HG03558 (cell line): ENCODE results near the gene RTP2.

Source experiments
- ATAC-seq: cut with Tn5 transposase; IDR thresholded peaks from one replicate; pipeline ENCODE4 v1.9.1; 2021; ENCODE audit warnings: moderate number of reproducible peaks; ENCODE audit not compliant: unreplicated experiment; ENCODE audit errors: extremely low read depth

The RTP2 gene

DNA sequence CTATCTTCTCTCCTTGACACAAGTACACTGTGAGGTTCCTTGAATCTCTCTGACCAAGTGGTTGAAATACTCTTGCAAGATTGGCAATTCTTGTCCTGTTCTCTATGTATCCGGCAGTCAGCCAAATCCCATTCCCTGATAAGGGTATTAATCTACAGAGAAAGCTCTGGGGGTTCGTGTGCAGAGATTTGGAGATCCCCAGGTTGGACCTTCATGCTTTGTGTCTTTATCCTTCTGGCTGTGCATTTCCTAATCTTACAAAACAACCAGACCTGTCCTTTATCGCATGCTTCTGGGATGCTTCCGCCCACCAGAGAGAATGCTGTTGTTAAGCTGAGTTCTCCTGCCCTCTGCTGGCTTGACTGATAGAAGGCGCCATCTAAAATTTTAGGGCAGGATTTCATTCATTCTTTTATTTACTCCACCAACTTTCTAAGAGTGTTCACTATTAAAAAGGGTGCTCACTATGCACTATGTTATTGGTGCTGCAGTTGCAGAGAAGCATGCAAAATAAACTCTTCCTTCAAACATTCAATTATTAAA lies 23.6 kb downstream of the RTP2 start:
- no peak for ATAC-seq

DNA sequence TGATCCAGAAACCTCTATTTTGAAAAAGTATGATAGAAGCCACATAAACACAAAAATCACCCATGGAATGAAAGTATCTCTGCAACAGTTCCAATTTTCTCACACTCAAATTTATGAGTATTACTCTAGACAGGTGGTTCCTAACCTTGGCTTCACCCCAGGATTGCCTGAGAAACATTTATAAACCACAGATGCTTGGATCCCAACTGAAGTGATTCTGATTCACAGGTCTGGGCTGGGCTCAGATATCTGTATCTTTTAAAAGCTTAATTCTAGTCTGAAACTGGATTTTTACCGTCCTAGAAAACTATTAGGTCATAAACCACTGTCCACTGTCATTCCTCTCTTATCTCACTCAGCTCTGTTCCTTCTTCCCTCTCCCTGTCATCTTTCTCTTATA lies 24.8 kb downstream of the RTP2 start:
- no peak for ATAC-seq

DNA sequence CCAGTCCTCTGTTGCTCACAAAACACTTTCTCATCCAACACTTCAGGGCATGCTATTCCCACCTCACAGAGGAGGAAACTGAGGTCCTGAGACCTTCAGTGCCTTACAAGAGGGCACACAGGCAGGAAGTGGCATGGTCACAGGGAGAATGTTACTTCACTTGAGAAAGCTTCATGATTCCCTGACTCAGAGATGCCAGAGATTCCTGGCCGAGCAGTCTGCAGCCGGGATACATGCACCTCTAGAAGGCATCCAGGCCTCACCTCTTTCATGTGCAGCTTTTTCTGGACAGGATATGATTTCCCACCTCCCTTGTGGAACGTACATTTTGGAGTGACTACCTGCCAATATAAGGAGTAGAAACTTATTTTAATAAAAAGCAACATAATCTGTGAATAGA lies 29.3 kb downstream of the RTP2 start:
- no peak for ATAC-seq

DNA sequence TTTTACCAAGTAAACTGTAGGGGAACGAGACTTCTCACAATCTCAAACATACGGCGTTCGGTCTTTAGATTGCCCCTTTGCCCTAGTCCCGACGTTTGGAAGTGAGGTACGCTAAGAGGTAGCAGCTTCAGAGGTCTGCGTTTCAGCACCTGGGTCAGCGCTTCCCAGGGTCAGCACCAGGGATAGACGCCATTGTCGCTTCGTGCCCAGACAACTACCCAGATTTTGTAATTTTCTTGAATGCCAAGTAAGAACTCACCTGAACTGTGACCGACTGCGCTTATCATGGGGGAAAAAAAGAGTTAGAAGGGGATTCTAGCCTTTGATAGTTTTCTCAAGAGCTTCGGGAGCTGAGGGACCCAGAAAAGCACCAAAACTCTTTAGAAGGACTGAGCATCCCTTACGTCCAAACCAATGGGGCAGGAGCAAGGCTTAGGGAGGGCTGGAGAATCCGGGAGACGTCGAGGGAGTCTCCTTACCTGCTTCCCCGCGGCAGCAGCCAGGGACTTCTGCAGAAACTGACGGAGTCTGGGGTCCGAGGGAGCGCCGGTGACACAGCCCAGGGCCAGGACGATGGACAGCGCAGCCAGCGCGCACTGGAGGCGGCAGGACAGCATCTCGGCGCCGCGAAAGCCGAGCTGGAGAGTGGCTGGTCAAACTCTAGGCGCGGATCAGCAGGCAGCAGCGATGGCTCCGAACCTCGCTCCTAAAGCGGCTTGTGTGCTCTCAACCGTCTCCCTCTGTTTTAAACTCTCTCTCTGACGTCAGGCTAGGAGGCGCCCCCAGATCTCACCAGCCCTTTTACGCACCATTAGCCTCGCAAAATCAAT lies 32.5 kb downstream of the RTP2 start, which contains the start of gene SST:
Gene SST (minus strand): TSS at position 720 of the 830 bp plus-strand sequence. CDS start 103 bp downstream, at position 617.
- no peak for ATAC-seq

DNA sequence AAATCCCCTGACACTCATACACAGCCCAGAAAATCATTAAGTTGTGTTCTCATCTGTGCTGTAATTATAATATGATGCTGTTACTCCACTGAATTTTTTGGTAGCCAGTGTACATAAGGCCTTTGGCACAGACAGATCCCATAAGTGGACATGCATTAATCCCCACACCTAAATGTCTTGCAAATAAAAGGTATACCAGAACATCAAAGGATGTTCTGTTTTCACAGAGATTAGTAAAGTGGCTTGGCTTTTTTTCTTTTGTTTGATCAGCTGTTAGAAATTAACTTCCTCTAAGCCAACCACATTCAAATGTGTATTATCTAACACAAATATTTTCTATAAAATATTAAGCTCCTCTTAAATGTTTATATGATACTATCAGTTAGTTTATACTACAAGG lies 34.8 kb downstream of the RTP2 start:
- no peak for ATAC-seq

DNA sequence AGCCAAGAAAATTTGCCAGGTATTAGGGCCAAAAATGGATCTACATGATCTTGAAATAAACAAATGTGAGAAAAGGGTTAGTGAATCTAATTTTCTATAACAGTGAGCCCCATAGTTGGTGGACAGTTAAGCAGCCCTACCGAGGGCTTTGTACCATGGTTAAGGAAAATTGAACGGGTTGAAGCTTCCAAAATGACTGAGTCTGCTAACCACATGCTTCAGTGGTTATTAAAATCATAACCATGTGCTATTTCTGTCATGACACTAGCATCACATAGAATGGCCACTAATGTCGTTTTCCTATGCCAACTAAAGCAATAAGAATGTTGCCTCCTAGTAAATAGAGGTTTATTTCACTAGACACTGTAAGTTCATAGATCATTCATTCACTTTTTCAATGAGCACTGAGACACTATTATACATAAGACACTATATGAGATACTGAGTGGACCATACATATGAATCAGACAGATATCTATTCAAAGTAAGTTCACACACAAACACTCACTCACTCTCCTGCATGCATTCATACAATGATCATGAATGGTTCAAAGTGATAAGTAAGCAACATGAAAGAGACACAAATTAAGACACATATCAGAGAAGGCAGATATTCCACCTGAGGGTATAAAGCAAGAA lies 36.5 kb downstream of the RTP2 start:
- no peak for ATAC-seq

DNA sequence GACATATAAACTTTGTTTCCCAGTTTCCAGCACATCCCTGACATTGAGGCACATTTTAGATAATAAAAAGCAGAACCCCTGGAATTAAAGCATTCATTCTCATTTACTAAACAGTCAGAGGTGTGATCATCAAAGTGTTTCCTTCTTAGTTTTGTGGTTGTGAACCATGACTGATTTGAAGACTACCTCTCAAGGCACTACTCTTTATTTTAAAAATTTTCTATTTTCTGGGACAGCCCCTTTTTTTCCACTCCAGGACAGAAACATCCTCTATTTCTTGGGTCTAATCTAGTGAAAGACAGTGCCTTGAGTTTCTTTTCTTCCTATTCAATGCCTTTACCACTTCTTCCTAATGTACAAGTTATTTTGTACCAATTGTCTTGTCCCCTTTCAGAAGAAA lies 37.3 kb downstream of the RTP2 start:
- no peak for ATAC-seq

DNA sequence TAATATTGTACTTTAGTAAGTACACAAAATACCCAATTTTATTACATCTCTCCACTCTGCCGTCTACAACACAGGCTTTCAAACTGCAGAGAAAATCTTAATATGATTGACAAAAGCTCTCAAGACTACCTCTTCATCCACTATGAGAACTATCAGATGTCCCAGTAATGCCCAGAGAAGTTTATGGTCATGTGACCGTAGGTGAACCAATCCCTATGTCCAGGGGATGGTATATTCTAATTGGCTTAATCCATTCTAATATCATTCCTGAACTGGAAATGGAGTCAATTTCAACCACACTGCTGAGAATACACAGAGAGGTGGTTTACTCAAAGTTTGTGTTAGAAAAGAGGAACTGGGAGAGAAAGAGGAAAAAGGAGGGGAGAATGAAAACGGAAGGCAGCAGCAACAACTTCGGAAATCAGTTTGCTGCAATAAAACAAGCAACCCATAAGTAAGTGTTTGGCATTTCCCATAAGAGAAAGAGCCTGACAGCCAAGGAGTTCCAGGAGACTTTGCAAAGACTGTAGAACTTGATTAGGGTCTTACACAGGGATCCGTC lies 39.4 kb downstream of the RTP2 start:
- ATAC-seq, result no peak

DNA sequence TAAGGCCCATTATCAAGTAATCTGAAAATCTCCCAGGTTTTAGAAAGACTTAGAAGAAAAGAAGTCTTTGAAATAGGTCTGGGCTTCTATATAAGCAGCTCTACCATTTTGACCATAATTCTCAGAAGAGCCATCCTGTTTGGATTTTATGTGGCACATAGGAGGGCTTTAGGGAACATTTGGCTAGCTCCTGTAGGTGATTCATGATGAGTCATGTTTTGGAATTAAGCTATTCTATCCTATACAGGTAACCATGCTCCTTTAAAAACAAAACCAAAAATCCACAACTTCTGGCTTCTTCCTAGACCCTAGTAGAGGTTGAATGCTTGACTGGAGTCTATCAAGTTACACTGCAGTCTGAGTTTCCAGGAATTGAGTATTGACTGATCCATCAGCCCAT lies 41.1 kb downstream of the RTP2 start:
- no peak for ATAC-seq

DNA sequence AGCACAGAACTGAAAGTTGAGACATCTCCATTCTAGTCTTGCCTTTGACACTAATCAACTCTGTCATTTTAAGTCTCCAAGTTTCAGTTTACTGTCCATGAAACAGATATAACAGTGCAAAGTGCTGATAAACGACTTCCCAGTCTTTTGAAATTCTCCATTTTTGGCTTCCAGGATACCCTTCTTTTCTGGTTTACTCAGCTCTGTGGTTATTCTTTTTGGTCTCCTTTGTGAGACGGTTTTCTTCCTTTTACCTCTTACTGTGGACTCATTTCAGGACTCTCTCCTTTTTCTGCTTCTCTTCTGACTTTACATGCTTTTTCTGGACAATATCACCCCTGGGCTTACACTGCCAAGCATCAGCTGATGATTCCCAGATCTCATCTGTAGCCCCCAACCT lies 51.1 kb downstream of the RTP2 start:
- ATAC-seq, result no peak
